NB4 (cell line): ENCODE results near the gene ICAM1.

Experiments
- CTCF ChIP-seq: IDR thresholded peaks from one replicate; pipeline ENCODE4 v1.5.1; 2012; ENCODE audit warnings: low read depth, low read length
- MAX ChIP-seq: IDR thresholded peaks from 2 replicates; pipeline ENCODE4 v1.6.1; 2011; ENCODE audit warnings: low read depth, low read length
- MYC ChIP-seq: IDR thresholded peaks from 2 replicates; pipeline ENCODE4 v1.6.1; 2011; ENCODE audit warnings: low read depth, low read length
- POLR2A ChIP-seq: IDR thresholded peaks from 2 replicates; pipeline ENCODE4 v1.6.1; 2011; ENCODE audit warnings: mild to moderate bottlenecking; ENCODE audit not compliant: insufficient read length; ENCODE audit errors: extremely low read depth

- TF ChIP-seq MAX (no peak), CTCF (no peak), POLR2A (no peak), MYC (no peak)
Measured at GRCh38 chr19:10315335-10316214, 44.7 kb downstream of the ICAM1 start, which contains the start of gene FDX2.
